ENCODE results near the gene DIP2C.

DIP2C gene

GRCh38 chr10:299512-299911, 390.0 kb downstream of the DIP2C start:
- no peaks in the 10 kb centered on the region for H3K36me3 ChIP-seq (ENCODE audit: control insufficient read depth, insufficient read depth, low read length)
- no peaks in the 10 kb centered on the region for H3K27me3 ChIP-seq (ENCODE audit: control insufficient read depth, insufficient read depth, low read length)
- no peak overlapping the region for H3K9ac ChIP-seq (ENCODE audit: low read length)
- no peak overlapping the region for H3K4me3 ChIP-seq (ENCODE audit: low read length)
- no peaks in the 10 kb centered on the region for H3K9me3 ChIP-seq (ENCODE audit: control insufficient read depth, low read length)
- peaks cover 4% of the 10 kb centered on the region for H3K4me1 ChIP-seq (ENCODE audit: control insufficient read depth, insufficient read depth, low read length)

GRCh38 chr10:298033-298432, 391.4 kb downstream of the DIP2C start:
- no peaks in the 10 kb centered on the region for H3K27me3 ChIP-seq (ENCODE audit: control insufficient read depth, insufficient read depth, low read length)
- H3K36me3 ChIP-seq (ENCODE audit: control insufficient read depth, insufficient read depth, low read length): no peaks in the 10 kb centered on the region
- peaks cover 4% of the 10 kb centered on the region for H3K4me1 ChIP-seq (ENCODE audit: control insufficient read depth, insufficient read depth, low read length)
- H3K9ac ChIP-seq (ENCODE audit: low read length): no peak overlapping the region
- no peak overlapping the region for H3K4me3 ChIP-seq (ENCODE audit: low read length)
- H3K9me3 ChIP-seq (ENCODE audit: control insufficient read depth, low read length): no peaks in the 10 kb centered on the region

GRCh38 chr10:297567-297966, 391.9 kb downstream of the DIP2C start:
- H3K27me3 ChIP-seq (ENCODE audit: control insufficient read depth, insufficient read depth, low read length): no peaks in the 10 kb centered on the region
- no peak overlapping the region for H3K4me3 ChIP-seq (ENCODE audit: low read length)
- H3K4me1 ChIP-seq (ENCODE audit: control insufficient read depth, insufficient read depth, low read length): peaks cover 4% of the 10 kb centered on the region
- no peak overlapping the region for H3K9ac ChIP-seq (ENCODE audit: low read length)
- no peaks in the 10 kb centered on the region for H3K36me3 ChIP-seq (ENCODE audit: control insufficient read depth, insufficient read depth, low read length)
- no peaks in the 10 kb centered on the region for H3K9me3 ChIP-seq (ENCODE audit: control insufficient read depth, low read length)

- no peaks in the 10 kb centered on the region for H3K27me3 ChIP-seq (ENCODE audit: control insufficient read depth, insufficient read depth, low read length)
- no peak overlapping the region for H3K9ac ChIP-seq (ENCODE audit: low read length)
Measured at GRCh38 chr10:293636-294035, 395.8 kb downstream of the DIP2C start.

GRCh38 chr10:290026-290725, 399.3 kb downstream of the DIP2C start:
- Histone ChIP-seq H3K9ac (ENCODE audit: low read length) (no peak overlapping the region), H3K9me3 (ENCODE audit: control insufficient read depth, low read length) (no peaks in the 10 kb centered on the region), H3K27me3 (ENCODE audit: control insufficient read depth, insufficient read depth, low read length) (no peaks in the 10 kb centered on the region), H3K4me3 (ENCODE audit: low read length) (no peak overlapping the region), H3K36me3 (ENCODE audit: control insufficient read depth, insufficient read depth, low read length) (no peaks in the 10 kb centered on the region), H3K4me1 (ENCODE audit: control insufficient read depth, insufficient read depth, low read length) (no peaks in the 10 kb centered on the region)

More at GRCh38 chr10:293636-294035, 395.8 kb downstream of the DIP2C start:
- Histone ChIP-seq H3K36me3 (ENCODE audit: control insufficient read depth, insufficient read depth, low read length) (no peaks in the 10 kb centered on the region), H3K4me1 (ENCODE audit: control insufficient read depth, insufficient read depth, low read length) (peaks cover 4% of the 10 kb centered on the region), H3K4me3 (ENCODE audit: low read length) (no peak overlapping the region), H3K9me3 (ENCODE audit: control insufficient read depth, low read length) (no peaks in the 10 kb centered on the region)

GRCh38 chr10:289581-289980, 399.9 kb downstream of the DIP2C start:
- H3K27me3 ChIP-seq (ENCODE audit: control insufficient read depth, insufficient read depth, low read length): no peaks in the 10 kb centered on the region
- H3K4me1 ChIP-seq (ENCODE audit: control insufficient read depth, insufficient read depth, low read length): no peaks in the 10 kb centered on the region
- no peaks in the 10 kb centered on the region for H3K36me3 ChIP-seq (ENCODE audit: control insufficient read depth, insufficient read depth, low read length)
- no peaks in the 10 kb centered on the region for H3K9me3 ChIP-seq (ENCODE audit: control insufficient read depth, low read length)
- H3K9ac ChIP-seq (ENCODE audit: low read length): no peak overlapping the region
- no peak overlapping the region for H3K4me3 ChIP-seq (ENCODE audit: low read length)

GRCh38 chr10:288316-289200, 400.9 kb downstream of the DIP2C start:
- Histone ChIP-seq H3K4me3 (ENCODE audit: low read length) (no peak overlapping the region), H3K27me3 (ENCODE audit: control insufficient read depth, insufficient read depth, low read length) (no peaks in the 10 kb centered on the region), H3K9ac (ENCODE audit: low read length) (no peak overlapping the region), H3K9me3 (ENCODE audit: control insufficient read depth, low read length) (no peaks in the 10 kb centered on the region), H3K36me3 (ENCODE audit: control insufficient read depth, insufficient read depth, low read length) (no peaks in the 10 kb centered on the region), H3K4me1 (ENCODE audit: control insufficient read depth, insufficient read depth, low read length) (no peaks in the 10 kb centered on the region)

- Histone ChIP-seq H3K4me3 (ENCODE audit: low read length) (no peak overlapping the region), H3K27me3 (ENCODE audit: control insufficient read depth, insufficient read depth, low read length) (no peaks in the 10 kb centered on the region), H3K4me1 (ENCODE audit: control insufficient read depth, insufficient read depth, low read length) (no peaks in the 10 kb centered on the region), H3K9ac (ENCODE audit: low read length) (no peak overlapping the region), H3K36me3 (ENCODE audit: control insufficient read depth, insufficient read depth, low read length) (no peaks in the 10 kb centered on the region), H3K9me3 (ENCODE audit: control insufficient read depth, low read length) (no peaks in the 10 kb centered on the region)
Measured at GRCh38 chr10:287814-288213, 401.7 kb downstream of the DIP2C start.

GRCh38 chr10:287026-287709, 402.3 kb downstream of the DIP2C start:
- no peaks in the 10 kb centered on the region for H3K4me1 ChIP-seq (ENCODE audit: control insufficient read depth, insufficient read depth, low read length)
- H3K9ac ChIP-seq (ENCODE audit: low read length): no peak overlapping the region
- H3K4me3 ChIP-seq (ENCODE audit: low read length): no peak overlapping the region
- no peaks in the 10 kb centered on the region for H3K36me3 ChIP-seq (ENCODE audit: control insufficient read depth, insufficient read depth, low read length)
- H3K27me3 ChIP-seq (ENCODE audit: control insufficient read depth, insufficient read depth, low read length): no peaks in the 10 kb centered on the region
- no peaks in the 10 kb centered on the region for H3K9me3 ChIP-seq (ENCODE audit: control insufficient read depth, low read length)

- no peaks in the 10 kb centered on the region for H3K9me3 ChIP-seq (ENCODE audit: control insufficient read depth, low read length)
- H3K9ac ChIP-seq (ENCODE audit: low read length): no peak overlapping the region
- H3K36me3 ChIP-seq (ENCODE audit: control insufficient read depth, insufficient read depth, low read length): no peaks in the 10 kb centered on the region
- no peaks in the 10 kb centered on the region for H3K4me1 ChIP-seq (ENCODE audit: control insufficient read depth, insufficient read depth, low read length)
- H3K27me3 ChIP-seq (ENCODE audit: control insufficient read depth, insufficient read depth, low read length): no peaks in the 10 kb centered on the region
- H3K4me3 ChIP-seq (ENCODE audit: low read length): no peak overlapping the region
Measured at GRCh38 chr10:285216-285615, 404.3 kb downstream of the DIP2C start.

GRCh38 chr10:283916-284356, 405.5 kb downstream of the DIP2C start:
- Histone ChIP-seq H3K4me1 (ENCODE audit: control insufficient read depth, insufficient read depth, low read length) (no peaks in the 10 kb centered on the region), H3K9ac (ENCODE audit: low read length) (no peak overlapping the region), H3K27me3 (ENCODE audit: control insufficient read depth, insufficient read depth, low read length) (no peaks in the 10 kb centered on the region), H3K36me3 (ENCODE audit: control insufficient read depth, insufficient read depth, low read length) (no peaks in the 10 kb centered on the region), H3K4me3 (ENCODE audit: low read length) (no peak overlapping the region), H3K9me3 (ENCODE audit: control insufficient read depth, low read length) (no peaks in the 10 kb centered on the region)

- no peaks in the 10 kb centered on the region for H3K9me3 ChIP-seq (ENCODE audit: control insufficient read depth, low read length)
- no peak overlapping the region for H3K4me3 ChIP-seq (ENCODE audit: low read length)
- H3K36me3 ChIP-seq (ENCODE audit: control insufficient read depth, insufficient read depth, low read length): no peaks in the 10 kb centered on the region
- H3K4me1 ChIP-seq (ENCODE audit: control insufficient read depth, insufficient read depth, low read length): no peaks in the 10 kb centered on the region
- no peak overlapping the region for H3K9ac ChIP-seq (ENCODE audit: low read length)
- H3K27me3 ChIP-seq (ENCODE audit: control insufficient read depth, insufficient read depth, low read length): no peaks in the 10 kb centered on the region
Measured at GRCh38 chr10:283140-283479, 406.4 kb downstream of the DIP2C start.

Data from mucosa of stomach (tissue), 1 donor.